IMR-90 (cell line): ENCODE measurements around the gene PAFAH1B2. TPM values are rescaled to one million over a fixed set of nuclear protein-coding genes. Genes with fewer than 3 reads are reported as not detected.

Experiments
- ELK1 ChIP-seq: fragments of 150-350 bp; IDR thresholded peaks from 2 replicates; pipeline ENCODE4 v1.6.1; 2016; ENCODE audit warnings: low read depth, mild to moderate bottlenecking, low read length, moderate library complexity, borderline replicate concordance
- polyA plus RNA-seq, 3 experiments: library from polyadenylated mRNA; depleted of rRNA; stranded (reverse); fragments of >200 nt; gene quantifications; 2 replicates each; pipeline ENCODE4 v1.2.3, GENCODE V29; 2012; ENCODE audit warnings: low replicate concordance in 1 of 3
- total RNA-seq: library from RNA; depleted of rRNA; stranded (reverse); fragments of >200 nt; gene quantifications from 2 replicates; pipeline ENCODE4 v1.2.3, GENCODE V29; 2012

PAFAH1B2 gene
- total and polyA plus RNA-seq, 2 of the 4 experiments (the other 2 are of a cell fraction), result 29.8 to 280 TPM

- no peak for TF ChIP-seq ELK1
Observed at GRCh38 chr11:117180661-117181585, 36.8 kb downstream of the PAFAH1B2 start (continued).
